H1 (cell line): ENCODE data around the gene MYO15B. TPM values are rescaled to one million over a fixed set of nuclear protein-coding genes. Genes with fewer than 3 reads are reported as not detected.

Experiments used
- ATF2 ChIP-seq: IDR thresholded peaks from 2 replicates; pipeline ENCODE4 v1.6.1; 2012; ENCODE audit warnings: low read length, inconsistent platforms
- EP300 ChIP-seq, 2 experiments: IDR thresholded peaks; 1 replicate in 1 of 2; 2 replicates in 1 of 2; pipeline ENCODE4 v1.6.1; 2011 to 2012; ENCODE audit warnings: low read depth in 2 of 2, low read length in 2 of 2, mild to moderate bottlenecking in 2 of 2, borderline replicate concordance in 1 of 2, inconsistent platforms in 1 of 2, moderate library complexity in 1 of 2
- GTF2F1 ChIP-seq: IDR thresholded peaks from 2 replicates; pipeline ENCODE4 v1.6.1; 2012; ENCODE audit warnings: low read depth, low read length, improper control_type of control experiment, borderline replicate concordance
- TAF7 ChIP-seq: optimal IDR thresholded peaks from 2 replicates; pipeline ENCODE3; 2011; ENCODE audit warnings: low read depth, mild to moderate bottlenecking, inconsistent platforms, low read length, moderate library complexity, borderline replicate concordance
- polyA plus RNA-seq, 7 experiments: library from polyadenylated mRNA; depleted of rRNA in 3 of 7; stranded (reverse) in 5 of 7; unstranded in 2 of 7; fragments of >200 nt in 5 of 7; fragments of 200-250 nt in 2 of 7; gene quantifications; 1 replicate in 5 of 7; 2 replicates in 1 of 7; 4 replicates in 1 of 7; pipeline versions ENCODE4 v1.2.1 to v1.2.3, GENCODE V29; 2011 to 2013; ENCODE audit warnings: missing spikeins in 2 of 7, mixed read lengths in 2 of 7
- total RNA-seq: library from RNA; stranded (reverse); fragmentation: NEBNext Ultra II Directional; extraction: Animal tissue kit (Norgen Biotek cat#: 25700); gene quantifications from 2 replicates; pipeline ENCODE4 v1.2.1, GENCODE V29; 2021

The MYO15B gene
- total and polyA plus RNA-seq, 2 of the 8 experiments (the other 6 are each of a cell fraction or from before 2014, with no cell fraction given) = 7.1 to 11.2 TPM

- TF ChIP-seq ATF2 = no peak
- no peak for TF ChIP-seq GTF2F1
- no peak for TF ChIP-seq TAF7
- no peak for TF ChIP-seq EP300 (IDR thresholded peaks at IDR 0.05; ENCODE audit: borderline replicate concordance in 1 of 2, low read depth in 2 of 2, low read length in 2 of 2)
Observed at GRCh38 chr17:75574404-75575036, 13.1 kb upstream of the MYO15B start (continued).
